Endothelial cell of umbilical vein (primary cell): ENCODE data around the gene CAPN15. TPM values are rescaled to one million over a fixed set of nuclear protein-coding genes. Genes with fewer than 3 reads are reported as not detected.
"Not testable (repeated sequence)": the region's sequence is repeated elsewhere in the genome, so short reads cannot be mapped to it uniquely, and the experiment has no call there.

Experiments used
- BruUV-seq: library from RNA; stranded (reverse); fragments of 400-500 nt; replicated peaks from 2 replicates; lab custom pipeline; 2021; lab: Mats Ljungman, UMichigan
- CTCF ChIA-PET: fragments of 300-600, 350-600 bp; sonication (Branson Sonifier 250); formaldehyde crosslinking; loops from one replicate; lab custom pipeline; 2021; ENCODE audit warnings: antibody characterized with exemption, inconsistent platforms; lab: Charles Lee
- POLR2A ChIA-PET: fragments of 300-600, 350-600 bp; sonication (Branson Sonifier 250); formaldehyde crosslinking; loops from one replicate; lab custom pipeline; 2021; ENCODE audit warnings: antibody characterized with exemption, inconsistent platforms; lab: Charles Lee
- DNase-seq: peaks from one replicate; pipeline ENCODE4 v3.0.0-alpha.2; 2011; ENCODE audit warnings: low read depth, low spot score
- FAIRE-seq: peaks from 2 replicates; lab custom pipeline; 2011; peaks lifted over from hg19 to GRCh38; lab: Jason Lieb, UNC
- H2AFZ ChIP-seq: 2 replicates; pipeline ENCODE4 v1.6.0; 2012; ENCODE audit warnings: low read depth, low read length, control low read depth, inconsistent platforms
- H3K27ac ChIP-seq: 2 replicates; pipeline ENCODE4 v1.5.1; 2011; ENCODE audit warnings: low read depth, mild to moderate bottlenecking, control low read depth, low read length, moderate library complexity; ENCODE audit not compliant: insufficient read depth
- H3K27me3 ChIP-seq, 2 experiments: 2 replicates each; pipeline versions ENCODE4 v1.6.0 to v1.6.1; 2011; ENCODE audit warnings: low read length in 2 of 2, mixed read lengths in 1 of 2; ENCODE audit not compliant: control insufficient read depth in 2 of 2, insufficient read depth in 2 of 2
- H3K36me3 ChIP-seq, 2 experiments: 2 replicates in 1 of 2; 3 replicates in 1 of 2; pipeline ENCODE4 v1.5.1; 2011; ENCODE audit warnings: low read length in 2 of 2, mild to moderate bottlenecking in 1 of 2, moderate library complexity in 1 of 2; ENCODE audit not compliant: control insufficient read depth in 2 of 2, insufficient read depth in 2 of 2; ENCODE audit errors: extremely low read depth in 1 of 2
- H3K4me1 ChIP-seq: 3 replicates; pipeline ENCODE4 v1.5.1; 2011; ENCODE audit warnings: mild to moderate bottlenecking, low read length; ENCODE audit not compliant: control insufficient read depth, insufficient read depth; ENCODE audit errors: extremely low read depth
- H3K4me2 ChIP-seq: 2 replicates; pipeline ENCODE4 v1.6.1; 2011; ENCODE audit warnings: low read length, control low read depth, mixed read lengths; ENCODE audit not compliant: insufficient read depth
- H3K4me3 ChIP-seq, 3 experiments: fragments of 200-600 bp in 1 of 3; sonication (generic), shearing (Covaris generic) in 1 of 3; replicated peaks in 1 of 3; 2 replicates each; pipeline ENCODE4 v1.5.1; 2011 to 2016; ENCODE audit warnings: control low read depth in 3 of 3, low read length in 3 of 3, mild to moderate bottlenecking in 2 of 3, inconsistent platforms in 1 of 3, low read depth in 1 of 3, moderate library complexity in 1 of 3; ENCODE audit not compliant: insufficient read depth in 1 of 3
- H3K79me2 ChIP-seq: 2 replicates; pipeline ENCODE4 v1.6.0; 2012; ENCODE audit warnings: low read length, inconsistent platforms; ENCODE audit not compliant: control insufficient read depth, insufficient read depth
- H3K9ac ChIP-seq: replicated peaks from 2 replicates; pipeline ENCODE3; 2011; ENCODE audit warnings: low read length, control low read depth; ENCODE audit not compliant: insufficient read depth; ENCODE audit errors: extremely low read depth
- H3K9me1 ChIP-seq: replicated peaks from 3 replicates; pipeline ENCODE4 v1.6.0; 2011; ENCODE audit warnings: mild to moderate bottlenecking, low read length; ENCODE audit not compliant: control insufficient read depth, insufficient read depth; ENCODE audit errors: extremely low read depth
- H3K9me3 ChIP-seq: replicated peaks from 2 replicates; pipeline ENCODE4 v1.5.1; 2012; ENCODE audit warnings: low read length, inconsistent platforms; ENCODE audit not compliant: control insufficient read depth, insufficient read depth
- H4K20me1 ChIP-seq: replicated peaks from 2 replicates; pipeline ENCODE3; 2011; ENCODE audit warnings: mild to moderate bottlenecking, low read length; ENCODE audit not compliant: control insufficient read depth, insufficient read depth; ENCODE audit errors: extremely low read depth
- EZH2 ChIP-seq: IDR thresholded peaks from 2 replicates; pipeline ENCODE4 v1.6.1; 2012; ENCODE audit warnings: borderline replicate concordance, low read depth, mild to moderate bottlenecking, moderate library complexity, low read length, inconsistent platforms; ENCODE audit not compliant: severe bottlenecking
- FOS ChIP-seq: IDR thresholded peaks from 2 replicates; pipeline ENCODE4 v1.6.1; 2011; ENCODE audit warnings: mild to moderate bottlenecking, low read length, moderate library complexity, borderline replicate concordance; ENCODE audit not compliant: insufficient read depth
- dilution Hi-C: fragments of 300-500 bp; cut with MboI; formaldehyde crosslinking; loops from one replicate; pipeline ENCODE4 v1.15.0; 2019; ENCODE audit warnings: low sequenced_read_pairs; ENCODE audit not compliant: extremely low pct_ligation_motif_present
- intact Hi-C: fragments of 100-400 bp; cut with micrococcal nuclease; formaldehyde crosslinking; loops from one replicate; pipeline ENCODE4 v1.10.0; 2022
- polyA plus RNA-seq, 4 experiments: library from polyadenylated mRNA; depleted of rRNA in 3 of 4; stranded (reverse) in 3 of 4; unstranded in 1 of 4; fragments of >200 nt; gene quantifications; 2 replicates each; pipeline versions ENCODE4 v1.2.1 to v1.2.3, GENCODE V29; 2011 to 2012; ENCODE audit warnings: missing spikeins in 1 of 4
- total RNA-seq: library from RNA; stranded (reverse); gene quantifications from 2 replicates; pipeline ENCODE4 v1.2.3, GENCODE V29; 2021

CAPN15 gene
- total and polyA plus RNA-seq, 2 donors (not counting 3 experiments of a cell fraction or from before 2014, with no cell fraction given): 33.9 to 65.0 TPM

DNA sequence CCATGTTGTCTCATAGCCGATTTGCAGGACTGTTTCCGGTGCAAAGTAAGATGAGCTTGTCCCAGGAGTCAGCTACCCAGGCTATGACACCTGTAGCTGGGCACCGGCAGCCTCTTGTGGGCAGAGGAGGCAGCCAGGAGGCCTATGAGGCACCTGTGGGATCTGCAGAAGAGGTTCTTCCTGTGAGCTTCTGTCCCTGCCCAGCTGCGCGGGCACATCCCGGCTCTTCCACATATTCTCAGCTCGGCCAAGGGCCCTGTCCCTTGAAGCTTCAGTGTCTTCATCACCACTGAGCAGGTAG is 21.3 kb upstream of the CAPN15 start:
- H3K4me3 ChIP-seq: no peak overlapping the region
- dilution Hi-C loops: no loop called here

DNA sequence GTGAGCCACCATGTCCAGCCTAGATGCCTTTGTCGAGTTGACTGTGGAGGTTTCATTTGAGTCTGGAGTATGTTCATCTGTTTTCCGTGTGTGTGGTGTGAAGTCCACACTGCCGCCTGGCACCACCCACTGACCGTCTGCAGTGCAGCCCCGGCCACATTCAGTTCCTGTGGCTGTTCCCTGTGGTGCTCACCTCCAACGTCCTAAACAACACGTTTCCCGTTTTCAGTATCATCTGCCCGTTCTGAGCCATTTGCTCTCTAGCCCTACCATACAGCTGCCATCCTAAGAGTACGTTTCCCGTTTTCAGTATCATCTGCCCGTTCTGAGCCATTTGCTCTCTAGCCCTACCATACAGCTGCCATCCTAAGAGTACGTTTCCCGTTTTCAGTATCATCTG is 20.0 kb upstream of the CAPN15 start:
- H3K36me3 ChIP-seq: peaks cover 0 to 12% of the 10 kb centered on the region in 2 experiments
- H3K9me1 ChIP-seq, H3K27ac ChIP-seq, BruUV-seq, H3K9ac ChIP-seq, H2AFZ ChIP-seq, H3K4me2 ChIP-seq, FAIRE-seq, H3K9me3 ChIP-seq, CTCF ChIA-PET, H3K4me3 ChIP-seq, POLR2A ChIA-PET, H3K79me2 ChIP-seq, H3K27me3 ChIP-seq, DNase-seq, H4K20me1 ChIP-seq, intact Hi-C loops, H3K4me1 ChIP-seq, dilution Hi-C loops: not testable (repeated sequence)

More for the DNA sequence above, 21.3 kb upstream of the CAPN15 start:
- Histone ChIP-seq H3K9me3 (no peaks in the 10 kb centered on the region), H3K4me1 (peaks cover 7% of the 10 kb centered on the region), H3K79me2 (no peaks in the 10 kb centered on the region), H3K9me1 (no peaks in the 10 kb centered on the region), H4K20me1 (no peaks in the 10 kb centered on the region), H3K4me2 (no peak overlapping the region), H3K27me3 (no peaks in the 10 kb centered on the region), H3K27ac (no peak overlapping the region), H2AFZ (no peak overlapping the region), H3K36me3 (peaks cover 0 to 12% of the 10 kb centered on the region in 2 experiments), H3K9ac (no peak overlapping the region)
- ChIA-PET POLR2A (no interaction called here), CTCF (interaction anchor here (0.7 to 1.4 kb wide), 3 partner anchors 8 to 19 kb away, joined by 3 to 4 read pairs (median 3); no protein-coding TSS in a partner anchor)
- no TSS peak for BruUV-seq
- no peak for TF ChIP-seq EZH2
- TF ChIP-seq FOS: no peak
- DNase-seq: no peak
- intact Hi-C loops: no loop called here
- FAIRE-seq: no peak
